Renal cortical epithelial cell (primary cell): ENCODE data around the gene LRRC4B. TPM values are rescaled to one million over a fixed set of nuclear protein-coding genes. Genes with fewer than 3 reads are reported as not detected.

Experiments used
- DNase-seq: peaks from one replicate; pipeline ENCODE4 v3.0.0-alpha.2; 2011; ENCODE audit warnings: low read depth
- total RNA-seq: library from RNA; depleted of rRNA; stranded (reverse); fragments of >200 nt; gene quantifications from 2 replicates; pipeline ENCODE4 v1.2.3, GENCODE V29; 2014

Gene LRRC4B
- total RNA-seq, 1 donor from 2014 or later, result 0.30 TPM

GRCh38 chr19:50485284-50485955 is 82.8 kb downstream of the LRRC4B start:
- no peak for DNase-seq

GRCh38 chr19:50482916-50483315 is 85.3 kb downstream of the LRRC4B start:
- DNase-seq, result no peak

DNA sequence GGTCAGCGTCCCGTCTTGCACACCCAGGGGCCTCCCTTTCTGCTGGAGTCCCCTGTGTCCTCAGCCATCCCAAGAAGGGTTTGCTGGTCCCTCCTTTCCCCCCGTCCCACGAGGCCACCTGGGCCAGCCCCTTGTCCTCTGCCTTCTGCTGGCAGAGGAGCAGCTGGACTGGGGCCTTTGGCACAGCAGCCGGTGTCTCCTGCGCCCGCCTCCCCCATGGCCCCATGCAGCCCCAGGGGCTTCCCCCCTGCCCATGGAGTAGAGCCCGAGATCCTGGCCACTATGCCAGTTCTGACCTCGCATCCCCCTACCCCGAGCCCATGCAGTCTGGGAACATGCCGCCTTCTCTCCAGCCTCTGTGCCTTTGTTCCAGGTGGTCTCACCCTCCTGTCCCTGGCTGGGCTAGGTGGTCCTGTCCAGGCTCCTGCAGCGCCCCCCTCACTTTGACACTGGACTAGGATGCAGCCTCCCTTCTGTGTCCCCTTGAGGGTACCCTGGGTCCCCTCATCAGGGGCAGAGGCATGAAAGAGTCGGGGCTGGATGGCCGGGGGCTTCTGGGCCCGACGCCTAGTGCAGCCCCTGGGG is 85.9 kb downstream of the LRRC4B start:
- no peak for DNase-seq

DNA sequence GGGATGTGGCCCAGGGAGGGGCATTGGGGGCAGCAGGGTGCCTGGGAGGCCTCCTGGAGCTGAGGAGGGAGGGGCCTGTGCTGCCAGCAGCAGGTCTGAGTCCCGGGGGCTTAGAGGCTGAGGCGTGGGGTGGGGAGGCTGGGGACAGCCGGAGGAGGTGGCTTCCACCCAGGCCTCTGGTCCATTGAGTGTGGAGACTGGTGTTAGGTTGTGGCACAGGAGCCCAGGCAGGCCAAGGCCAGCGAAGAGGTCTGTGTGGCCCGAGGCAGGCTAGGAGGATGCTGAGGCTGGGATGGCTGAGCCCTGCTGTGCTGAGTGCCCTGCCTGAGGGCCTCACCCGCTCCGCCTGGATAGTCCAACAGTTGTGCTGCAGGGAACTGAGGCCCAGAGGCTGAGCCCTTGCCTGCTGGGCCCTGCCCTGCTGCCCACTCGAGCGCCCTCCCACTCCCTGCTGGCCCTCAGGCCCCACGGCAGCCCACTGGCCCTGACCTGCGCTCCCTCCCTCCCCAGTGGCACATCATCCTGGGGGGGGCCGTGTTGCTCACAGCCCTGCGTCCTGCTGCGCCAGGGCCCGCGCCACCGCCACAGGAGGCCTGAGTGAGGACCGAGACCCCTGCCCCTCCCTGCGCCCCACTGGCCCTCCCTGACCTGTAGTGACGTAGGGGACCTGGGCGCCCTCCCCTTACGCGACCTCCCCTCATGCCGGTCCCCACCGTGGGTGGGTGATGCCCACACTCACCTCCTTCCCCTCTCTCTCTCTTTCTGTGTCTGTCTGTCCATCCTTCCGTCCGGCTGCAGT is 86.7 kb downstream of the LRRC4B start:
- DNase-seq, result no peak

DNA sequence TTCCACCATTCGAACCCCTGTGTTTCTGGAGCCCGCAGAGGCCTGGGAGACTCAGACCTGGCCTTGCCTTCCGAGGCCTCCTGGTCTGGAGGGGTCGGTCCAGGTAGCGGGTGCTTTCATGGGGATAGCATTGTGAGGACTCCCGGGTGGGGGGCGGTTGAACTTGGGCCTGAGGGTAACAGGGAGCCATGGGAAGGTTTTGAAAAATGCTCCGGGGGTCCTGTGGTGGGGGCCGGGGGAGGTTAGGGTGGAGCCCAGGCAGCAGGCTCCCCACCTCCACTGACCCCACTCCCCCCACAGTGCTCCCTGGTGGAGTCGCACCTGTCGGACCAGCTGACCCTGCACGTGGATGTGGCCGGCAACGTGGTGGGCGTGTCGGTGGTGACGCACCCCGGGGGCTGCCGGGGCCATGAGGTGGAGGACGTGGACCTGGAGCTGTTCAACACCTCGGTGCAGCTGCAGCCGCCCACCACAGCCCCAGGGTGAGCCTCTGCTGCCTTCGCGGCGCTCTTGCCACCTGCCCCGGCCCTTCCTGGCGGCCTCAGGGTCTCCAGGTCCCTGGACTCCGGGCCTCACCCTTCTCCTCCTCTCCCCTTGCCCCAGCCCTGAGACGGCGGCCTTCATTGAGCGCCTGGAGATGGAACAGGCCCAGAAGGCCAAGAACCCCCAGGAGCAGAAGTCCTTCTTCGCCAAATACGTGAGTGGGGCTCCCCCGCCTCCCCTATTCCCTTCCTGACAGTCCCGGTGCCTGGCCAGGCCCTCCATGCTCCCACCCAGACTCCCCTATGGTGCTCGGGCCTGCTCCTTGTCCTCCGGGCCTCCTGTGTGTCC is 87.7 kb downstream of the LRRC4B start:
- DNase-seq, result no peak

GRCh38 chr19:50479761-50480251 is 88.4 kb downstream of the LRRC4B start:
- DNase-seq, result no peak

GRCh38 chr19:50478901-50479715 is 89.1 kb downstream of the LRRC4B start:
- no peak for DNase-seq

- no peak for DNase-seq
Measured at GRCh38 chr19:50477751-50478515, 90.3 kb downstream of the LRRC4B start.

DNA sequence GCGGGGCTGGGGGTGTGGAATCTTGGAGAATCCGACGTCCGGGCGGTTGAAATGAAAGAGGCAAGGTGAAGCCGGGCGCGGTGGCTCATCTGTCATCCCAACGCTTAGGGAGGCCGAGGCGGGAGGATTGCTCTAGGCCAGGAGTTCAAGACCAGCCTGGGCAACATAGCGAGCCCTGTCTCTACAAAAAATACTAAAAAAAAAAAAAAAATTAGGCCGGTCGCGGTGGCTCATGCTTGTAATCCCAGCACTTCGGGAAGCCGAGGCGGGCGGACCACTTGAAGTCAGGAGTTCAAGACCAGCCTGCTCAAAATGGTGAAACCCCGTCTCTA is 91.4 kb downstream of the LRRC4B start:
- no peak for DNase-seq

DNA sequence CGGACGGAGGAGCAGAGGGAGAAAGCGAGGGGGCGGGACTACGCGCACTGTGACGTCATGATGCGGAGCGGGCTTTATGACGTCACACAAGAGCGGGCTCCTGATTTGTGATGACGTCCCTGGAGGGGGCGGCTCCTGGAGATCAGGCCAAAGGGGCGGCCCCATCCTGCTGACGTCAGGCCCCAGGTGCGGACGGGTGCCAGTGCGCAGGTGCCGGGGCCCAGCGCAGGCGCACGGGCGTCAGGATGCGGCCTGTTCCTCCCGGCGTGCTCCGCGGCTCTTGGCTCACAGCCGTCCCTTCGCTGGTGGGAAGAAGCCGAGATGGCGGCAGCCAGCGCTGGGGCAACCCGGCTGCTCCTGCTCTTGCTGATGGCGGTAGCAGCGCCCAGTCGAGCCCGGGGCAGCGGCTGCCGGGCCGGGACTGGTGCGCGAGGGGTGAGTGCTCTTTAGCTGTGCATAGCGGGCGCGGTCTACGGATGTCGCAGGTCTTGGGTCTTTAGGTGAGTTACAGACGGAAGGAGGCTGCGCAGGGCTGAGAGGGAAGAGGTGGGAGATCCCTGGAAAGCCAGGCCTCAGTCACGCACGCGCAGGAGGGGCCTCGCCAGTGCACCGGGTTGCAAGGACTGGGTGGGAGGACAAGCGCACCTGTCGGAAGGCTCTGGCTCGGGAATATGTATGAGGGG is 91.9 kb downstream of the LRRC4B start, which contains the start of the genes EMC10 and GARIN5A:
EMC10 (plus strand) TSS at position 284 of the 683 bp plus-strand sequence; CDS start at position 322, 38 bp downstream.
GARIN5A (minus strand) TSS at position 625 of the 683 bp plus-strand sequence; CDS start at position 165, 460 bp downstream.
- peak; percentile 74 for DNase-seq

DNA sequence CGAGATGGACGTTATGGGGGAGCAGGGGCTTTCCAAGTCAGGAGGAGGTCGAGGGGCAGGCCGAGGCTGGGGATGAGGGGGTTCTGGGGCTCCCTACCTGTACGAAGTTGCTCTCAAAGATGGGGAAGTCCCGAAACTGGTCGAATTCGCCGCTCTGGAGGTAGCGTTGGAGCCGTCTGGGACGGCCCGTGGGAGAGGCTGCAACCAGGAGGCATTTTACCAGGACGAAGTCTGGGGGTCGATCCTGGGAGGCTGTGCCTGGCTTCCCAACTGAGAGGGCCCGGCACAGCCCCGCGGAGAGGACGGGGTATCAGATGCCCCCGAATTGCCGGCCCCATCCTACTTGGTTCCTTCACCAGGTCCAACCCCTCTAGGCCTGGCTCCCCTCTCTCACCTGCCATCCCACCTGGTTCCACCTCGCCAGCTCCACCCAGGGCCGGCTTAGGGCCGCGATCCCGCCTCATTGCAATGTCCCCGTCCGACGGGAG is 92.5 kb downstream of the LRRC4B start:
- no peak for DNase-seq

DNA sequence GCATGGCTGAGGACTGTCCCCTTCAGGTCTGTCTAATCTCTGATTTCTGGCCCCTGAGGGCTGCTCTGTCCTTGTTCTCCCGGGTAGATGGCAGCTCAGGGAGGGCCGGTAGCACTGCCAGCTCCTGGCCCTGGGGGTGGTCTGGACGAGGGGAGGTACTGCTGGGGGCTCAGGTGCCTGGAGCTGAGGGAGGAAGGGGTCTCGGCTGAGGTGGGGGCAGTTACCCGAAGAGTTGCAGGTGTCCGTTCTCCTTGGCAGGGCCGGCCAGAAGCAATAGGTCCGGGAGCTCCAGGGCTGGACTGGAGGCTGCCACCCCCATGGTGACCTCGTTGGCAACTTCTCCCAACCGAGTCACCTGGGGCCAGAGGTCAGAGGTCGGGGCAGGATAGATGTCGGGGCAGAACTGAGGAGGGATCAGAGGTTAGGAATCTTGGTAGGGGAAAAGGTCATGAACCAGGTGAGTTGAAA is 93.1 kb downstream of the LRRC4B start:
- no peak for DNase-seq

- DNase-seq, result peak; percentile 13
Measured at GRCh38 chr19:50473336-50473735, 94.9 kb downstream of the LRRC4B start.

GRCh38 chr19:50468818-50469217 is 99.4 kb downstream of the LRRC4B start:
- no peak for DNase-seq

DNA sequence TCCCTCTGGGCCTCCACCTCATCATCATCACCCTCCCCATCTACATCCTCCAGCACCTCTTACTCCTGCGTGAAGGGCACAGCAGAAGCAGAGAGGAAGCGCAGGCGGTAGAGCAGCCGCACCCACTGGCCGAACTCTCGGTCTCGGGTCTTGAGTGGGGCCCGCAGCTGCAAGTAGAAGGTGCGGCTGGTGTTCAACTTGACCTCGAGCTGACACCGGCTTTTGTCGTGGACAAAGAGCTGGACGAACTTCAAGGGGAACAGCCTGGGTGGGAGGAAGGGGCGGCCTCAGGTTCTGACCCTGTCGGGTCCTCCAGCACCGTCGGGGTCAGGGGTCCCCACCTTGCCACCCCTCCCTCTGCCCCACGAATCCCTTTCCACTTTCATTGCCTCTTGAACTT is 100.7 kb downstream of the LRRC4B start:
- DNase-seq, result no peak
